GM12865 (cell line): ENCODE results near the gene RAB3IL1.

Experiments used
- DNase-seq: peaks from one replicate; pipeline ENCODE4 v3.0.0; 2010; ENCODE audit warnings: low read depth
- H3K4me3 ChIP-seq: 2 replicates; pipeline ENCODE4 v1.5.1; 2011; ENCODE audit warnings: mild to moderate bottlenecking, low read depth, low read length, control low read depth
- CTCF ChIP-seq: IDR thresholded peaks from 2 replicates; pipeline ENCODE4 v1.5.1; 2011; ENCODE audit warnings: low read length, control low read depth, low read depth, inconsistent platforms; ENCODE audit not compliant: insufficient read depth; ENCODE audit errors: missing control alignments

RAB3IL1 gene

GRCh38 chr11:61868571-61869428 lies 48.6 kb downstream of the RAB3IL1 start:
- DNase-seq, result no peak
- no peak overlapping the region for H3K4me3 ChIP-seq
- TF ChIP-seq CTCF, result no peak

- no peak for DNase-seq
- TF ChIP-seq CTCF, result no peak
- H3K4me3 ChIP-seq, result no peak overlapping the region
Observed at GRCh38 chr11:61866958-61867343, 50.4 kb downstream of the RAB3IL1 start.

GRCh38 chr11:61866231-61866957 lies 51.0 kb downstream of the RAB3IL1 start:
- no peak for TF ChIP-seq CTCF
- no peak overlapping the region for H3K4me3 ChIP-seq
- DNase-seq, result no peak

GRCh38 chr11:61864814-61865775 lies 52.3 kb downstream of the RAB3IL1 start:
- no peak overlapping the region for H3K4me3 ChIP-seq
- no peak for DNase-seq
- no peak for TF ChIP-seq CTCF

- H3K4me3 ChIP-seq, result no peak overlapping the region
- no peak for DNase-seq
- TF ChIP-seq CTCF, result no peak
Observed at GRCh38 chr11:61863548-61864081, 53.8 kb downstream of the RAB3IL1 start.
